ENCODE data around the gene CDK2. TPM values are rescaled to one million over a fixed set of nuclear protein-coding genes. Genes with fewer than 3 reads are reported as not detected.

Gene CDK2
- 37.2 TPM for total RNA-seq

GRCh38 chr12:55966408-55967281 lies at the start of gene CDK2:
TSS of gene CDK2 (plus strand) at chr12:55966830. CDS start at chr12:55967009, 179 bp downstream.

DNA sequence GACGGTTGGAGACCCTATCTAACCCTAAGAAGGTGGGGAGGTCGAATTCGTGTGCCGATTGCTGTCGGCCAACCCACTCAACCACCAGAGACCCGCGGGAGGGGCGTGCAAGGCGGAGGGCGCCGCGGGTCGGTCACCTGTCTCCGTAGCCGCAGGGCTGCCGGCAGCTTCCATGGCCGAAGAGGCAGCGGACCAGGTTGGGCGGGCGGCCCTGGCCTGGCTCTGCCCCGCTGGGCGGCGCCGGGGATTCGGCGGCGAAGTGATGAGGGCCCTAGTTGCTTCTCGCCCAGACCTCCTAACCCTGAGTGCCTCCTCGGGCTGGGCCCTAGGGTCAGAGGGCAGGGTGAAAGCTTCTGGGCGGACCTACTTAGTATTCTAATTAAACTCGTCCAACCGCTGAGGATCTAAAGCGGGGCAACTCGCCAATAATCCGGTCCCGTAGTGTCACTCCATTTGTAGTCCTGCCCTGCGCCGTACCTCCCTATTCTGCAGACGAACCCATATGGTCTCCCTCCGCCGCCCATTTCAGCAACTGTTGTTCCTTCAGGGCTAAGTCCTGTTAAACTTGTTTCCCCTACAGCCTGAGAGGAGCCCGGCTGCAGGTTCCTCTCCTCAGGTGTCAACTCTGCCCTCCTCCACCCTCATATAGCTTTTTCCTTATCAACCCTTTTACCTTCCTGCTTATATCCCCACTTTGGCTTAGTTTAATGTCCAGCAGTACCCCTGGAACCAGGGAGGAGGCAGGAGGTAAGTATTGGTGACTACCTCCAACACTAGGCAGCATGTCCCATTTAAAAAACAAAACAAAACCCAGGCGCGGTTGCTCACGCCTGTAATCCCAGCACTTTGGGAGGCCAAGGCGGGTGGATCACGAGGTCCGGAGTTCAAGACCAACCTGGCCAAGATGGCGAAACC lies 38.8 kb upstream of the CDK2 start, which contains the start of gene PYM1:
Gene PYM1, minus strand, starts transcription at position 307 of the 915 bp plus-strand sequence. Its CDS starts 133 bp downstream, at position 174.

DNA sequence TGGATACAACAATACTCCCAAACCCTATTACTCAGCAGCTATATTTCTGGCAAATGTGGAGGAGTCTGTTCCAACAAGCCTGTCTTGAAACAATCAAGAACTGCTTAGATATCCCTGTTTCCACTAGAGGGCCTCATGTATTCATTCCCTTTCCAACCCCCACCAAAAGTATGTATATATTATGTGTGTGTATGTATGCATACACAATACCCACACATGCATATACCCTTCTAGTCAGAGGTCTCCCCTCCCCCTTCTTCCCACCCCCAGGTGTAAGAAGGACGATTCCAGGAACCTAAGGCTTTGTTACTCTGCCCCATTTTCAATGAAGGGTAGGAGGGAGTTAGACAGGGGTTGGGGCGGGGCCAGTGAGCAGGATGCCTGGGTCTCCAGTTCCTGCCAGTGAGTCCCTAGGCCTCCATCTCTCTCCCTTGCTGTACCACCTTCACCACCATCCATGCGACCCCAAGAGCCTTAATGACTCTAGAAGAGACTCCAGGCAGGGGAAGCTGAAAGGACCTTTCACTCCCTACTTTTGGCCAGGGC lies 35.8 kb upstream of the CDK2 start, which contains the start of gene DGKA:
Gene DGKA, plus strand, starts transcription at position 392 of the 546 bp plus-strand sequence. CDS start 5,342 bp downstream, outside the sequence.

GRCh38 chr12:55965941-55966407 lies 656 bp upstream of the CDK2 start, which contains the start of gene PMEL:
TSS of gene PMEL (minus strand) at chr12:55966042. CDS start at chr12:55966011, 31 bp downstream.

DNA sequence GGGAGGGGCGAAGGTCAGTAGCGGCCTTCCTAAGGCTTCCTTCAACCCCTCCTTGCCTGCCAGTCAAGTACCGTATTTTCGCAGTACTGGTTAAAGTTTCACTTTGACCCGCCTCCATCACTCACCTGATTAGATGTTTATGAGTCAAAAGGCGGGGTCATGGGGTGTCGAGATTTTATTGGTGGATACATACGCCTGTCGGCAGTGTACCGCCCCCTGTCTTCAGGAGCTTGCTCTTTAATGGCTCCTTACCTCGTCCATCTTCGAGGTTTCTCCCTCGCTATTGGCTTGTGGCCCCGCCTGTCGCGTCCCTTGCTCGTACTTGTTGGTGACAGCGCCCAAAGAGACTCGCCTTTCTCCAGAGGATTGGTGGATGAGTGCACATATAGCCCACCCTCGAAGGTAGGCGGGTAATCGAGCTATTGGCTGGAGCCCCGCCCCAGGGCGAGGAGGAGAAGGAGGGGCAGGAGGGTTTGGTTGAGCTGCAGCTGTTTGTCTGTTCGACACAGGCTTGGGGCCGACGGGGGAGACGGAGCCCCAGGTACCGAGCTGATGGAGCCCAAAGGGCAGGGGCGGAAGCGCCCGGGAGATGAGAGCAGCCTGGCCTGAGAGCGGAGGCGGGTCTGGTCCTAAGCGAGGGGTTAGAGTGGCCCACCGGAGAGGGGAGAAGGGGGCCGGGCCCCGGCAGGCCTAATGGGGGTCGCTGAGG lies 7.1 kb downstream of the CDK2 start, which contains the start of gene RAB5B:
Gene RAB5B, plus strand, starts transcription at position 480 of the 709 bp plus-strand sequence. CDS start 12,883 bp downstream, outside the sequence.

DNA sequence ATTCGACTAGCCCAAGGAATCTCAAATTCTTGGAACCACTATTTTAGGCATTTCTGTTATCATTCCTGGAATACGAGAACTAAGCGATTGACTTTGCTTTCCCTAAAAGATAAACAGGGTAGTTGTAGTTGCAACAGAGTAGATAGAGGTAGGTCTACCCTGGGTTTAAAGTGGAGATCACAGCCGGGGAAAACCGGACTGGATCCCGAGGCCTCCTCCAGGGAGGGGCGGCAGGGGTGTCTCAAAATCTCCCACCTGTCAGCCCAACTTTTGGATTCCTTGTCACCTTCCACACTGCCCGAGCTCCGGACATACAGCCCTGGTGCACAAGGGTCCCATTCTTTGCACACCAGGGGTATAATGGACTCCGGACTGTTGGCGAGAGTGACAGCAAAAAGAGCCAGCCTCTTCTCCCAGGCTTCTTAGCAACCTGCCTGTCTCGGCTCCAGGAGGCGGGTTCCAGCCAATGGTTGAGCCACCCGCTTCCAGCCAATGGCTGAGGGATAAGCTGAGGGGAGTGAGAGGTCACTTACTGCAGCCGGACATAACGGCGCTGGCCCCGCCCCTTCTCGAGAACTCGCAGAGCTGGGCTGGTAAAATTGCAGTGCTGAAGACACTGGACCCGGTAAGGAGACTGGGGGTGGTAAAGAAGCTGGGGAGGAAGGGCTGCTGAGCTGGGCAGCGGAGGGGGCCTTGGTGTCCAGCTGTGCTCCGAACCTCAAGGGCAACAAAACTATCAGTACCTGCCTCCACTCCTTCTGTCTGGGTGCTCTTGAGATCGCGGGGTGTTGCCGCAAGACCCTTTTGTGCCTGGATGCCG lies 30.3 kb downstream of the CDK2 start, which contains the start of gene SUOX:
Gene SUOX, plus strand, starts transcription at position 562 of the 820 bp plus-strand sequence. CDS start 4,946 bp downstream, outside the sequence.

GRCh38 chr12:56020423-56021184 lies 54.0 kb downstream of the CDK2 start, which contains the start of gene IKZF4:
TSS of gene IKZF4 (plus strand) at chr12:56021043. CDS start at chr12:56021494, 451 bp downstream.

Other genes starting within 250 kb of the CDK2 start
- gene RDH5, start 246.4 kb upstream of the CDK2 start, total RNA-seq, result 19.6 TPM
- 395 TPM for gene CD63, start 237.8 kb upstream of the CDK2 start, total RNA-seq
- 11.4 TPM for gene GDF11, start 223.7 kb upstream of the CDK2 start, total RNA-seq
- gene SARNP, start 149.1 kb upstream of the CDK2 start, total RNA-seq, result 38.0 TPM
- gene ORMDL2, start 148.8 kb upstream of the CDK2 start, total RNA-seq, result 19.3 TPM
- 37.1 TPM for gene DNAJC14, start 137.2 kb upstream of the CDK2 start, total RNA-seq
- gene MMP19, start 123.9 kb upstream of the CDK2 start, total RNA-seq, result 1.5 TPM
- gene PYM1, start 38.9 kb upstream of the CDK2 start, total RNA-seq, result 22.0 TPM
- 20.2 TPM for gene DGKA, start 35.7 kb upstream of the CDK2 start, total RNA-seq
- gene PMEL, start 788 bp upstream of the CDK2 start, total RNA-seq, result 3.2 TPM
- 86.6 TPM for gene RAB5B, start 7.2 kb downstream of the CDK2 start, total RNA-seq
- 30.5 TPM for gene SUOX, start 30.4 kb downstream of the CDK2 start, total RNA-seq
- 6.0 TPM for gene IKZF4, start 54.2 kb downstream of the CDK2 start, total RNA-seq
- 280 TPM for gene RPS26, start 75.1 kb downstream of the CDK2 start, total RNA-seq
- gene ERBB3, start 113.3 kb downstream of the CDK2 start, total RNA-seq, result 123 TPM
- gene PA2G4, start 137.7 kb downstream of the CDK2 start, total RNA-seq, result 78.5 TPM
- gene RPL41, start 149.8 kb downstream of the CDK2 start, total RNA-seq, result 1,889 TPM
- gene ZC3H10, start 151.4 kb downstream of the CDK2 start, total RNA-seq, result 4.9 TPM
- 105 TPM for gene ESYT1, start 161.4 kb downstream of the CDK2 start, total RNA-seq
- gene MYL6B, start 185.8 kb downstream of the CDK2 start, total RNA-seq, result 79.0 TPM
- 1,413 TPM for gene MYL6, start 191.5 kb downstream of the CDK2 start, total RNA-seq
- gene SMARCC2, start 222.7 kb downstream of the CDK2 start, total RNA-seq, result 119 TPM